HCT116 (cell line): ENCODE measurements around the gene IFITM2. TPM values are rescaled to one million over a fixed set of nuclear protein-coding genes. Genes with fewer than 3 reads are reported as not detected.

Experiments used
- ATAC-seq: fragments of 200-7000 bp; cut with Tn5 transposase; 2 replicates; pipeline ENCODE4 v1.9.1; 2020; ENCODE audit warnings: mild to moderate bottlenecking, moderate library complexity
- BruUV-seq: library from RNA; stranded (reverse); fragments of 400-500 nt; replicated peaks from 2 replicates; lab custom pipeline; 2021; lab: Mats Ljungman, UMichigan
- CTCF ChIA-PET: fragments of 300-600 bp; sonication (Branson Sonifier 250); formaldehyde crosslinking; loops from one replicate; lab custom pipeline; 2021; ENCODE audit warnings: antibody characterized with exemption; lab: Charles Lee
- POLR2A ChIA-PET: fragments of 300-600, 350-600 bp; sonication (Branson Sonifier 250); formaldehyde crosslinking; loops from one replicate; lab custom pipeline; 2021; ENCODE audit warnings: antibody characterized with exemption; lab: Charles Lee
- RAD21 ChIA-PET, 2 experiments: fragments of 300-600 bp; sonication (Branson Sonifier 250); formaldehyde crosslinking; loops; one replicate each; lab custom pipeline; 2023; ENCODE audit warnings: low total read pairs in 2 of 2; ENCODE audit not compliant: uncharacterized antibody in 2 of 2, unreplicated experiment in 2 of 2, low non-redundant PET in 1 of 2; lab: Charles Lee
- DNase-seq: peaks from one replicate; pipeline ENCODE4 v3.0.0-alpha.2; 2010; ENCODE audit warnings: low read depth, low spot score
- H2AFZ ChIP-seq: fragments of 200-600 bp; shearing (Covaris generic), sonication (generic); 2 replicates; pipeline ENCODE4 v1.6.1; 2017; ENCODE audit warnings: low read depth, mixed run types, mixed read lengths, antibody characterized with exemption, low read length; ENCODE audit not compliant: poor library complexity, severe bottlenecking
- H3K27ac ChIP-seq: 2 replicates; pipeline ENCODE4 v1.5.1; 2012; ENCODE audit warnings: low read depth, low read length
- H3K27me3 ChIP-seq: fragments of 200-600 bp; sonication (generic); 2 replicates; pipeline ENCODE4 v1.6.1; 2016; ENCODE audit warnings: mixed run types, low read length, mixed read lengths; ENCODE audit not compliant: insufficient read depth
- H3K36me3 ChIP-seq, 2 experiments: fragments of 200-500 bp in 1 of 2; fragments of 200-600 bp in 1 of 2; sonication (Bioruptor generic) in 1 of 2; sonication (generic) in 1 of 2; 2 replicates each; pipeline versions ENCODE4 v1.5.1 to v1.6.1; 2014 to 2016; ENCODE audit warnings: low read length in 2 of 2, inconsistent platforms in 1 of 2, mixed read lengths in 1 of 2, mixed run types in 1 of 2; ENCODE audit not compliant: insufficient read depth in 2 of 2, control insufficient read depth in 1 of 2
- H3K4me1 ChIP-seq, 2 experiments: fragments of 200-600 bp in 1 of 2; sonication (generic) in 1 of 2; 2 replicates each; pipeline versions ENCODE4 v1.5.1 to v1.6.1; 2012 to 2017; ENCODE audit warnings: low read length in 2 of 2, inconsistent platforms in 1 of 2, mild to moderate bottlenecking in 1 of 2, mixed read lengths in 1 of 2, mixed run types in 1 of 2, moderate library complexity in 1 of 2; ENCODE audit not compliant: insufficient read depth in 2 of 2, control insufficient read depth in 1 of 2
- H3K4me2 ChIP-seq: fragments of 200-600 bp; sonication (generic); 2 replicates; pipeline ENCODE4 v1.6.1; 2017; ENCODE audit warnings: mixed run types, low read length, mixed read lengths
- H3K4me3 ChIP-seq, 2 experiments: fragments of 200-600 bp in 1 of 2; sonication (generic) in 1 of 2; replicated peaks in 1 of 2; 2 replicates each; pipeline ENCODE4 v1.5.1; 2011 to 2016; ENCODE audit warnings: low read length in 2 of 2, control low read depth in 1 of 2, low read depth in 1 of 2, mild to moderate bottlenecking in 1 of 2, mixed read lengths in 1 of 2, mixed run types in 1 of 2
- H3K79me2 ChIP-seq: fragments of 200-600 bp; sonication (generic); 2 replicates; pipeline ENCODE4 v1.6.1; 2017; ENCODE audit warnings: mild to moderate bottlenecking, mixed run types, low read length, moderate library complexity, mixed read lengths; ENCODE audit not compliant: insufficient read depth
- H3K9ac ChIP-seq: fragments of 200-600 bp; sonication (generic); 2 replicates; pipeline ENCODE4 v1.6.1; 2016; ENCODE audit warnings: low read length, mixed read lengths
- H3K9me2 ChIP-seq: fragments of 200-600 bp; sonication (generic), shearing (Covaris generic); 2 replicates; pipeline ENCODE4 v1.6.1; 2017; ENCODE audit warnings: mixed run types, mild to moderate bottlenecking, moderate library complexity; ENCODE audit not compliant: insufficient read depth
- H3K9me3 ChIP-seq, 2 experiments: fragments of 200-500 bp in 1 of 2; fragments of 200-600 bp in 1 of 2; sonication (Bioruptor generic) in 1 of 2; sonication (generic) in 1 of 2; 2 replicates each; pipeline ENCODE4 v1.6.1; 2014 to 2017; ENCODE audit warnings: low read length in 2 of 2, mixed read lengths in 2 of 2, inconsistent platforms in 1 of 2, low read depth in 1 of 2, mild to moderate bottlenecking in 1 of 2, mixed run types in 1 of 2, moderate library complexity in 1 of 2; ENCODE audit not compliant: control insufficient read depth in 1 of 2, insufficient read depth in 1 of 2
- H4K20me1 ChIP-seq: fragments of 200-600 bp; sonication (generic), shearing (Covaris generic); 2 replicates; pipeline ENCODE4 v1.6.1; 2017; ENCODE audit warnings: mixed run types, mild to moderate bottlenecking, moderate library complexity; ENCODE audit not compliant: insufficient read depth
- CEBPB ChIP-seq: IDR thresholded peaks from 2 replicates; pipeline ENCODE4 v1.6.1; 2012; ENCODE audit warnings: low read depth
- ELF1 ChIP-seq: IDR thresholded peaks from 2 replicates; pipeline ENCODE4 v1.6.1; 2012; ENCODE audit warnings: low read depth, borderline replicate concordance
- EZH2 ChIP-seq: fragments of 200-600 bp; sonication (generic); IDR thresholded peaks from 2 replicates; pipeline ENCODE4 v1.6.1; 2017; ENCODE audit warnings: antibody characterized with exemption, mixed run types
- FOSL1 ChIP-seq: IDR thresholded peaks from 2 replicates; pipeline ENCODE4 v1.6.1; 2012; ENCODE audit warnings: low read depth
- JUND ChIP-seq: IDR thresholded peaks from 2 replicates; pipeline ENCODE4 v1.6.1; 2012
- POLR2A ChIP-seq: IDR thresholded peaks from 2 replicates; pipeline ENCODE4 v1.7.0; 2011; ENCODE audit warnings: borderline replicate concordance; ENCODE audit not compliant: insufficient read depth, insufficient read length; ENCODE audit errors: extremely low read depth
- POLR2AphosphoS5 ChIP-seq: IDR thresholded peaks from 2 replicates; pipeline ENCODE4 v1.6.1; 2011; ENCODE audit warnings: mild to moderate bottlenecking, low read depth, low read length, moderate library complexity
- RAD21 ChIP-seq: IDR thresholded peaks from 2 replicates; pipeline ENCODE4 v1.6.1; 2012; ENCODE audit warnings: low read depth, mild to moderate bottlenecking
- SIN3A ChIP-seq: IDR thresholded peaks from 2 replicates; pipeline ENCODE4 v1.6.1; 2012; ENCODE audit warnings: low read depth
- SP1 ChIP-seq: IDR thresholded peaks from 2 replicates; pipeline ENCODE4 v1.6.1; 2012; ENCODE audit warnings: low read depth
- SRF ChIP-seq: IDR thresholded peaks from 2 replicates; pipeline ENCODE4 v1.6.1; 2012; ENCODE audit warnings: low read depth
- YY1 ChIP-seq: IDR thresholded peaks from 2 replicates; pipeline ENCODE4 v1.6.1; 2011; ENCODE audit warnings: low read length, low read depth, moderate library complexity, mild to moderate bottlenecking; ENCODE audit not compliant: insufficient replicate concordance; ENCODE audit errors: extremely low read depth
- ZFX ChIP-seq: fragments of 450-650 bp; IDR thresholded peaks from 2 replicates; pipeline ENCODE4 v1.6.1; 2017
- ZNF274 ChIP-seq: fragments of 200-500 bp; sonication (Bioruptor generic); IDR thresholded peaks from 2 replicates; pipeline ENCODE4 v1.6.1; 2014; ENCODE audit warnings: mild to moderate bottlenecking, low read depth, low read length, inconsistent platforms
- intact Hi-C: fragments of 100-400 bp; cut with micrococcal nuclease; formaldehyde crosslinking; loops from 2 replicates; pipeline ENCODE4 v1.10.0; 2022
- total RNA-seq: library from RNA; stranded (reverse); gene quantifications from one replicate; pipeline ENCODE4 v1.2.1, GENCODE V29; 2021; ENCODE audit not compliant: unreplicated experiment
- TF ChIP-seq, protein P1 (sequence below): IDR thresholded peaks from 2 replicates; pipeline ENCODE4 v1.6.1; 2011; ENCODE audit warnings: mild to moderate bottlenecking, low read length, moderate library complexity; ENCODE audit not compliant: insufficient replicate concordance; ENCODE audit errors: extremely low read depth
- TF ChIP-seq, protein P2 (sequence below), 3 experiments: fragments of 200-600 bp in 1 of 3; sonication (generic) in 1 of 3; IDR thresholded peaks in 2 of 3; conservative IDR thresholded peaks in 1 of 3; 2 replicates each; pipeline ENCODE4 v1.5.1; 2012 to 2017; ENCODE audit warnings: low read depth in 2 of 3, low read length in 2 of 3, antibody characterized with exemption in 1 of 3, borderline replicate concordance in 1 of 3, control low read depth in 1 of 3, mild to moderate bottlenecking in 1 of 3, mixed read lengths in 1 of 3, mixed run types in 1 of 3, moderate library complexity in 1 of 3; ENCODE audit not compliant: insufficient read depth in 1 of 3
- TF ChIP-seq, protein P3 (sequence below): IDR thresholded peaks from 2 replicates; pipeline ENCODE4 v1.6.1; 2012
- TF ChIP-seq, protein P4 (sequence below): IDR thresholded peaks from 2 replicates; pipeline ENCODE4 v1.6.1; 2012; ENCODE audit warnings: low read depth

The IFITM2 gene
- total RNA-seq, 1 experiment from 2014 or later, result 106 TPM

DNA sequence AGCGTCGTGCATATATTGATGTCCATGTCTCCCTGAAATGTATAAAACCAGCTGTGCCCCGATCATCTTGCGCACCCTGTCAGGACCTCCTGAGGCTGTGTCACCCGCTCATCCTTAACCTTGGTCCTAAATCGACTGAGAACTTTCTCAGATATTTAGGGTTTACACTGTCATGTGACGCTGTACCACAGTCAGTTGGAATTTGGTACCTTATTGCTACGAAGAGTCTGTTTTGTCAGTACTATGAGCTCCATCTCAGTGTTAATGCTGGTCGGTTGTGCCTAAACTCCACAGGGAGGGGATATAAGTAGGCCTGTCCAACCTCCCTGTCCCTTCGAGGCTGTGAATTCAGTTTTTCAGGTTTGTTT is 1.8 kb upstream of the IFITM2 start (continued):
- TF ChIP-seq, protein P1, sequence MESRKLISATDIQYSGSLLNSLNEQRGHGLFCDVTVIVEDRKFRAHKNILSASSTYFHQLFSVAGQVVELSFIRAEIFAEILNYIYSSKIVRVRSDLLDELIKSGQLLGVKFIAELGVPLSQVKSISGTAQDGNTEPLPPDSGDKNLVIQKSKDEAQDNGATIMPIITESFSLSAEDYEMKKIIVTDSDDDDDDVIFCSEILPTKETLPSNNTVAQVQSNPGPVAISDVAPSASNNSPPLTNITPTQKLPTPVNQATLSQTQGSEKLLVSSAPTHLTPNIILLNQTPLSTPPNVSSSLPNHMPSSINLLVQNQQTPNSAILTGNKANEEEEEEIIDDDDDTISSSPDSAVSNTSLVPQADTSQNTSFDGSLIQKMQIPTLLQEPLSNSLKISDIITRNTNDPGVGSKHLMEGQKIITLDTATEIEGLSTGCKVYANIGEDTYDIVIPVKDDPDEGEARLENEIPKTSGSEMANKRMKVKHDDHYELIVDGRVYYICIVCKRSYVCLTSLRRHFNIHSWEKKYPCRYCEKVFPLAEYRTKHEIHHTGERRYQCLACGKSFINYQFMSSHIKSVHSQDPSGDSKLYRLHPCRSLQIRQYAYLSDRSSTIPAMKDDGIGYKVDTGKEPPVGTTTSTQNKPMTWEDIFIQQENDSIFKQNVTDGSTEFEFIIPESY, result no peak
- TF ChIP-seq ZFX, result no peak

DNA sequence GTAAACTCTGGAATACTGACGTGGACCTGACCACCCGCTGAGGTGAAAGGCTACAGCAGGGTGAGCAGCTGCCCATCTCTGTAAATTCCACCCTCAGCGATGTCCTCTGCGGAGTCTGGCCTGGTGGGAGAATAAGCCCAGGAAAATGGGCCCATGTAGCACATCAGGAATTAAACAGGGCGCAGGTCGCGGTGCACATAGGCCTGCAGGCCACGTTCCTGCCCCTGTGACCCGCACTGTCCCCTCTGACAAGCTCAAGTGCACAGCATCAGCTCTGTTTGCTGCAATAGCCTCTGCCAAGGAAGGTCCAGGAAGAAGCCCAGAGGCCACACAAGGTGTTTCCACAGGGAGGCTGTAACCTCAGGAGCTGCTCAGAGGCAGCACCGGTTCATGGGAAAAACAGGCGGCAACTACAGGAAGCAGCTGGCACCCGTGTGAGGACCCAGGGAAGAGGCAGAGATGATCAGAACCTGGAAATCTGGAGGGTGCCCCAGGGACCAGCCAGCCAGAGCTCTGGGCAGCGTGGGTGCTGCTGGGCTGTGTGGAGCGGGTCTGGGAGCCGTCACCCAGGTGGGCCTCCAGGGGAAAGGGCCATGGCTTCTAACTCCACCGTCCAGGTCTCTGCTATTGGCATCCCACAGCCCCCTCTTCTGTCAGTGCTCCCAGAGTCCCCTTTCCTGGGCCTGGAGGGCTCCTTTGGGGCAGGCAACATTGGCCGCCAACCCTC is 808 bp upstream of the IFITM2 start:
- ATAC-seq (no peak), DNase-seq (no peak)
- Histone ChIP-seq H4K20me1 (no peaks in the 10 kb centered on the region), H3K79me2 (no peaks in the 10 kb centered on the region), H3K4me1 (peaks cover 13 to 24% of the 10 kb centered on the region in 2 experiments), H3K9ac (no peak overlapping the region), H3K4me3 (no peak overlapping the region), H3K9me2 (no peaks in the 10 kb centered on the region), H3K27ac (peak overlapping the region; percentile 5; the same call in 1 of the 2 replicates), H3K9me3 (no peaks in the 10 kb centered on the region), H3K4me2 (no peak overlapping the region), H2AFZ (no peak overlapping the region), H3K36me3 (no peaks in the 10 kb centered on the region), H3K27me3 (no peaks in the 10 kb centered on the region)
- TF ChIP-seq, protein P2, sequence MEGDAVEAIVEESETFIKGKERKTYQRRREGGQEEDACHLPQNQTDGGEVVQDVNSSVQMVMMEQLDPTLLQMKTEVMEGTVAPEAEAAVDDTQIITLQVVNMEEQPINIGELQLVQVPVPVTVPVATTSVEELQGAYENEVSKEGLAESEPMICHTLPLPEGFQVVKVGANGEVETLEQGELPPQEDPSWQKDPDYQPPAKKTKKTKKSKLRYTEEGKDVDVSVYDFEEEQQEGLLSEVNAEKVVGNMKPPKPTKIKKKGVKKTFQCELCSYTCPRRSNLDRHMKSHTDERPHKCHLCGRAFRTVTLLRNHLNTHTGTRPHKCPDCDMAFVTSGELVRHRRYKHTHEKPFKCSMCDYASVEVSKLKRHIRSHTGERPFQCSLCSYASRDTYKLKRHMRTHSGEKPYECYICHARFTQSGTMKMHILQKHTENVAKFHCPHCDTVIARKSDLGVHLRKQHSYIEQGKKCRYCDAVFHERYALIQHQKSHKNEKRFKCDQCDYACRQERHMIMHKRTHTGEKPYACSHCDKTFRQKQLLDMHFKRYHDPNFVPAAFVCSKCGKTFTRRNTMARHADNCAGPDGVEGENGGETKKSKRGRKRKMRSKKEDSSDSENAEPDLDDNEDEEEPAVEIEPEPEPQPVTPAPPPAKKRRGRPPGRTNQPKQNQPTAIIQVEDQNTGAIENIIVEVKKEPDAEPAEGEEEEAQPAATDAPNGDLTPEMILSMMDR (IDR thresholded peaks at IDR 0.05 in 2 of 3, conservative IDR thresholded peaks at IDR 0.05 in 1 of 3; ENCODE audit: borderline replicate concordance in 1 of 3, insufficient read depth in 1 of 3, low read depth in 2 of 3, low read length in 2 of 3), result no peak
- TF ChIP-seq RAD21 (no peak), POLR2A (no peak), ELF1 (no peak), EZH2 (no peak), SRF (no peak), SP1 (no peak), SIN3A (no peak), FOSL1 (no peak), YY1 (no peak), CEBPB (no peak), JUND (no peak), ZFX (no peak), ZNF274 (no peak), POLR2AphosphoS5 (no peak)
- TF ChIP-seq, protein P3, sequence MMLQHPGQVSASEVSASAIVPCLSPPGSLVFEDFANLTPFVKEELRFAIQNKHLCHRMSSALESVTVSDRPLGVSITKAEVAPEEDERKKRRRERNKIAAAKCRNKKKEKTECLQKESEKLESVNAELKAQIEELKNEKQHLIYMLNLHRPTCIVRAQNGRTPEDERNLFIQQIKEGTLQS, result no peak
- TF ChIP-seq, protein P4, sequence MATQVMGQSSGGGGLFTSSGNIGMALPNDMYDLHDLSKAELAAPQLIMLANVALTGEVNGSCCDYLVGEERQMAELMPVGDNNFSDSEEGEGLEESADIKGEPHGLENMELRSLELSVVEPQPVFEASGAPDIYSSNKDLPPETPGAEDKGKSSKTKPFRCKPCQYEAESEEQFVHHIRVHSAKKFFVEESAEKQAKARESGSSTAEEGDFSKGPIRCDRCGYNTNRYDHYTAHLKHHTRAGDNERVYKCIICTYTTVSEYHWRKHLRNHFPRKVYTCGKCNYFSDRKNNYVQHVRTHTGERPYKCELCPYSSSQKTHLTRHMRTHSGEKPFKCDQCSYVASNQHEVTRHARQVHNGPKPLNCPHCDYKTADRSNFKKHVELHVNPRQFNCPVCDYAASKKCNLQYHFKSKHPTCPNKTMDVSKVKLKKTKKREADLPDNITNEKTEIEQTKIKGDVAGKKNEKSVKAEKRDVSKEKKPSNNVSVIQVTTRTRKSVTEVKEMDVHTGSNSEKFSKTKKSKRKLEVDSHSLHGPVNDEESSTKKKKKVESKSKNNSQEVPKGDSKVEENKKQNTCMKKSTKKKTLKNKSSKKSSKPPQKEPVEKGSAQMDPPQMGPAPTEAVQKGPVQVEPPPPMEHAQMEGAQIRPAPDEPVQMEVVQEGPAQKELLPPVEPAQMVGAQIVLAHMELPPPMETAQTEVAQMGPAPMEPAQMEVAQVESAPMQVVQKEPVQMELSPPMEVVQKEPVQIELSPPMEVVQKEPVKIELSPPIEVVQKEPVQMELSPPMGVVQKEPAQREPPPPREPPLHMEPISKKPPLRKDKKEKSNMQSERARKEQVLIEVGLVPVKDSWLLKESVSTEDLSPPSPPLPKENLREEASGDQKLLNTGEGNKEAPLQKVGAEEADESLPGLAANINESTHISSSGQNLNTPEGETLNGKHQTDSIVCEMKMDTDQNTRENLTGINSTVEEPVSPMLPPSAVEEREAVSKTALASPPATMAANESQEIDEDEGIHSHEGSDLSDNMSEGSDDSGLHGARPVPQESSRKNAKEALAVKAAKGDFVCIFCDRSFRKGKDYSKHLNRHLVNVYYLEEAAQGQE, result no peak
- ChIA-PET RAD21 (interaction anchor here in 1 of 2 experiments (0.5 kb wide), 1 partner anchor 49 kb away, joined by 3 read pairs; no protein-coding TSS in a partner anchor), POLR2A (no interaction called here), CTCF (interaction anchor here (1.1 to 2.8 kb wide), 4 partner anchors 10 to 141 kb away, joined by 4 to 10 read pairs (median 6); no protein-coding TSS in a partner anchor)
- intact Hi-C loops, result loop anchor here (10.0 kb wide), 1 partner anchor 88 kb away; the partner anchor contains the start of gene PKP3
- no TSS peak for BruUV-seq
